GM13976 (cell line): ENCODE results near the gene MEAF6.

Source experiments
- DNase-seq: peaks from one replicate; pipeline ENCODE4 v3.0.0; 2012; ENCODE audit warnings: low spot score
- CTCF ChIP-seq: IDR thresholded peaks from 2 replicates; pipeline ENCODE4 v1.5.1; 2012; ENCODE audit warnings: borderline replicate concordance, mild to moderate bottlenecking; ENCODE audit not compliant: insufficient read depth; ENCODE audit errors: extremely low read depth, missing control alignments, control extremely low read depth
- in situ Hi-C: fragments of 300-500 bp; cut with MboI; formaldehyde crosslinking; loops from one replicate; pipeline ENCODE4 v1.12.0; 2022; ENCODE audit warnings: low sequenced_read_pairs, mixed read lengths, inconsistent platforms; ENCODE audit not compliant: unreplicated experiment

MEAF6 gene

GRCh38 chr1:37449936-37450335 is 64.6 kb downstream of the MEAF6 start:
- no peak for TF ChIP-seq CTCF
- in situ Hi-C loops = no loop called here
- DNase-seq = no peak

- no peak for TF ChIP-seq CTCF
- in situ Hi-C loops = no loop called here
- DNase-seq = no peak
Observed at GRCh38 chr1:37448691-37449417, 65.7 kb downstream of the MEAF6 start.

DNA sequence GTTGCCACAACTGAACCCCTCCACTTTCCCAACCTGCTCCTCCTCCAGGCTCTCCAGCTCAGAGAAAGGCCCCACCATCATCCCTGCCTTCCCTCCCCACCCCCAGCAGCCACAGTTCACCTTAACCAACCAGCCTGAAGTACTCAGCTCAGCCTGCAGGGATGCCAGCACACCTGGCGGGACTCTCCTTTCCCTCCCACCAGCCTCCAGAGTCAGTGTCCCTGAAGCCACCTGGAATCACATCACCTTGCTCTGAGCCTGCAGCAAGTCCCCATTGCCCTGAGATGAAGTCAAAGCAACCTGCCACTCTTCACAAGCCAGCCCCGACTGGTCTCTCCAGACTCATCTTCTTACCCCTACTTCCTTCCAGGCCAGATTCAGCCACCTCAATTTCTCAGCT is 66.4 kb downstream of the MEAF6 start:
- no peak for DNase-seq
- in situ Hi-C loops = no loop called here
- no peak for TF ChIP-seq CTCF

GRCh38 chr1:37446874-37447273 is 67.7 kb downstream of the MEAF6 start:
- DNase-seq = no peak
- in situ Hi-C loops = no loop called here
- TF ChIP-seq CTCF = no peak

DNA sequence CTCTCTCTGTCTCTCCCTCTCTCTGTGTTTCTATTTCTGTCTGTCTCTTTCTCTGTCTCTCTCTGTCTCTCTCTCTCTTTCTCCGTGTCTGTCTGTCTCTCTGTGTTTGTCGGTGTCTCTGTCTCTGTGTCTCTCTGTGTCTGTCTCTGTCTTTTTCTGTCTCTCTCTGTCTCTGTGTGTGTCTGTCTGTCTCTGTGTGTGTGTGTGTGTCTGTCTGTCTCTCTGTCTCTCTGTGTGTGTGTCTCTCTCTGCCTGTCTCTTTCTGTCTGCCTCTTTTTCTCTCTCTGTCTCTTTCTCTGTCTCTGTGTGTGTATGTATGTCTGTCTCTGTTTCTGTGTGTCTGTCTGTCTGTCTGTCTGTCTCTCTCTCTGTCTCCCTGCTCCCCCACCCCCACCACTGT is 71.9 kb downstream of the MEAF6 start:
- no peak for TF ChIP-seq CTCF
- in situ Hi-C loops = no loop called here
- DNase-seq = no peak
